ENCODE data around the gene SLC35A4. TPM values are rescaled to one million over a fixed set of nuclear protein-coding genes. Genes with fewer than 3 reads are reported as not detected.
A peak's percentile ranks its signal among the peaks of the same experiment; 100 is the strongest.
"Not testable (repeated sequence)": the region's sequence is repeated elsewhere in the genome, so short reads cannot be mapped to it uniquely, and the experiment has no call there.

The SLC35A4 gene
- total and polyA plus RNA-seq, 7 experiments from 2014 or later: 40.4 to 142 (median 52.7) TPM

DNA sequence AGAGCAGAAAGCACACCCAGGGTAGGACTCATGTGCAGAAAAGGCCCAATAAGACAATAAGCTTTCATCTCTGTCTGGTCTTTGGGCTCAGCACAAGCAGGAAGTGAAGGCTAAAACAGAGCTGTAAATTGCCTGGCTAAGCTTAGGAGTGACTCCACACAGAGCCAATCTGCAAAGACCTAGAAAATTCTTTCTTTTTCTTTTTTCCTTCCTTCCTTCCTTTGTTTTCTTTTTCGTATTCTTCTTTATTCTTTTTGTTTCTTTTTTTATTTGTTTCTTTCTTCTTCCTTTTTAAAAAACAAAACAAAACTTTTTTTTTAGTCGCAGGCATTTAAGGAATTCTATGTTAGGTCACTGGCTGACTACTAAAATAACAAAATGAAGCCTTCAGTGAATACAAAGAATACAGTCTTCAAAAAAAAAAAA is 12.2 kb downstream of the SLC35A4 start:
- intact Hi-C loops (cut with micrococcal nuclease): loop anchor here in 1 of 2 donors (1.0 kb wide), 1 partner anchor 12 kb away; the partner anchor contains the start of genes APBB3 and SLC35A4
- ChIA-PET POLR2A (interaction anchor here (0.6 to 1.7 kb wide), 6 partner anchors 10 to 176 kb away, joined by 3 to 6 read pairs (median 4); partner anchors contain the start of genes ANKHD1, EIF4EBP3, IK and NDUFA2), CTCF (interaction anchor here (1.0 kb wide), 1 partner anchor 29 kb away, joined by 5 read pairs; the partner anchor contains the start of gene EIF4EBP3)
- peak; percentile 70 for ATAC-seq
- Histone ChIP-seq H3K4me1 (ENCODE audit: control insufficient read depth in 2 of 2, insufficient read depth in 2 of 2, low read length in 2 of 2) (no peaks in the 10 kb centered on the region), H3K27me3 (ENCODE audit: control insufficient read depth in 2 of 2, insufficient read depth in 2 of 2, low read length in 2 of 2) (no peaks in the 10 kb centered on the region), H3K4me3 (ENCODE audit: low read length) (no peak overlapping the region), H3K36me3 (ENCODE audit: control insufficient read depth in 2 of 3, insufficient read depth in 3 of 3, low read length in 3 of 3) (no peaks in the 10 kb centered on the region), H3K27ac (ENCODE audit: low read depth, low read length) (no peak overlapping the region), H3K9me3 (ENCODE audit: control insufficient read depth in 2 of 3, low read length in 3 of 3) (no peaks in the 10 kb centered on the region)
- peaks cover 0 to 11% (median 5%) of the 10 kb centered on the region in 5 donors for H3K36me3 Mint-ChIP-seq
- H3K27ac Mint-ChIP-seq: peak overlapping the region in 6 of 9 donors; percentile 2 to 78 (median 63)
- DNase-seq: peak in 3 of 9 donors; percentile 23 to 38 (median 28)
- no peak overlapping the region for H3K4me3 Mint-ChIP-seq
- peaks cover 0 to 14% (median 6%) of the 10 kb centered on the region in 5 donors for H3K27me3 Mint-ChIP-seq
- H3K4me1 Mint-ChIP-seq: peaks cover 3 to 15% (median 14%) of the 10 kb centered on the region in 7 donors
- peaks cover 0 to 2% (median 0%) of the 10 kb centered on the region in 11 donors for H3K9me3 Mint-ChIP-seq

DNA sequence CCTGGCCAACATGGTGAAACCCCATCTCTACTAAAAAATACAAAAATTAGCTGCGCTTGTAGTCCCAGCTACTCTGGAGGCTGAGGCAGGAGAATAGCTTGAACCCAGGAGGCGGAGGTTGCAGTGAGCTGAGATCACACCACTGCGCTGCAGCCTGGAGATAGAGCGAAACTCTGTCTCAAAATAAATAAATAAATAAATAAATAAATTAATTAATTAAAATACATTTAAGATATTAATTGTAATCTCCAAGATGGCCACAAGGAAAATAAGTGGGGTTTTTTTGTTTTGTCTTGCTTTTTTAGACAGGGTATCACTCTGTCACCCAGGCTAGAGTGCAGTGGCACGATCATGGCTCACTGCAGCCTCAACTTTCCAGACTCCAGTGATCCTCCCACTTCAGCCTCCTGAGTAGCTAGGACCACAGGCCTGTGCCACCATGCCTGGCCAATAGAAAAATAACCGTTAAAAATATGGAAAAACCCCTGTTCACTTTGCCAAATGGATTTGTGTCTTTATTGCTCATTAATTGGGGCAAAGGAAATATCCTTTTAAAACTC is 14.6 kb downstream of the SLC35A4 start:
- intact Hi-C loops (cut with micrococcal nuclease); POLR2A ChIA-PET; H3K9me3 ChIP-seq (ENCODE audit: control insufficient read depth in 2 of 3, low read length in 3 of 3); H3K27ac Mint-ChIP-seq; ATAC-seq; H3K27me3 ChIP-seq (ENCODE audit: control insufficient read depth in 2 of 2, insufficient read depth in 2 of 2, low read length in 2 of 2); H3K4me1 ChIP-seq (ENCODE audit: control insufficient read depth in 2 of 2, insufficient read depth in 2 of 2, low read length in 2 of 2); H3K36me3 ChIP-seq (ENCODE audit: control insufficient read depth in 2 of 3, insufficient read depth in 3 of 3, low read length in 3 of 3); H3K36me3 Mint-ChIP-seq; H3K4me3 ChIP-seq (ENCODE audit: low read length); H3K27ac ChIP-seq (ENCODE audit: low read depth, low read length); DNase-seq; H3K4me3 Mint-ChIP-seq: not testable (repeated sequence)
- Mint-ChIP-seq H3K9me3 (peaks cover 0 to 10% (median 5%) of the 10 kb centered on the region in 11 donors), H3K4me1 (peaks cover 3 to 15% (median 14%) of the 10 kb centered on the region in 7 donors), H3K27me3 (peaks cover 0 to 30% (median 6%) of the 10 kb centered on the region in 5 donors)
- CTCF ChIA-PET: interaction anchor here (1.2 kb wide), 1 partner anchor 32 kb away, joined by 4 read pairs; the partner anchor contains the start of gene EIF4EBP3

DNA sequence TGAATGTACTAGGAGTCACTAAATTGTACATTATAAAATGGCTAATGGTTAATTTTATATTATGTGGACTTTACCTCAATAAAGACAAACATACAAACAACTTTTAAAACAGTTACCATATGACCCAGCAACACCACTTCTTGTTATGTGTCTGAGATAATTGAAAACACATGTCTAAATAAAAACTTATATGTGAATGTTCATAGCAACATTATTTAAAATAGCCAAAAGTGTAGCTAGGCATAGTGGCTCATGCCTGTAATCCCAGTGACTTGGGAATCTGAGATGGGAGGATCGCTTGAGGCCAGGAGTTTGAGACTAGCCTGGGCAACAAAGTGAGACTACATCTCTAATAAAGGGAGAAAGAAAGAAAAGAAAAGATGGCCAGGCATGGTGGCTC is 22.9 kb downstream of the SLC35A4 start:
- intact Hi-C loops (cut with micrococcal nuclease): no loop called here
- H3K27me3 ChIP-seq (ENCODE audit: control insufficient read depth in 2 of 2, insufficient read depth in 2 of 2, low read length in 2 of 2): no peaks in the 10 kb centered on the region
- Mint-ChIP-seq H3K4me3 (no peak overlapping the region), H3K9me3 (peaks cover 0 to 10% (median 3%) of the 10 kb centered on the region in 11 donors), H3K4me1 (peaks cover 0 to 2% (median 0%) of the 10 kb centered on the region in 7 donors), H3K27me3 (peaks cover 0 to 26% (median 4%) of the 10 kb centered on the region in 5 donors), H3K36me3 (peaks cover 0 to 3% (median 0%) of the 10 kb centered on the region in 5 donors), H3K27ac (no peak overlapping the region)
- H3K9me3 ChIP-seq (ENCODE audit: control insufficient read depth in 2 of 3, low read length in 3 of 3): no peaks in the 10 kb centered on the region
- POLR2A ChIA-PET: interaction anchor here (0.6 kb wide), 1 partner anchor 87 kb away, joined by 3 read pairs; no protein-coding TSS in a partner anchor
- DNase-seq (no peak), ATAC-seq (no peak)
- H3K4me3 ChIP-seq (ENCODE audit: low read length): no peak overlapping the region
- no peaks in the 10 kb centered on the region for H3K36me3 ChIP-seq (ENCODE audit: control insufficient read depth in 2 of 3, insufficient read depth in 3 of 3, low read length in 3 of 3)
- no peaks in the 10 kb centered on the region for H3K4me1 ChIP-seq (ENCODE audit: control insufficient read depth in 2 of 2, insufficient read depth in 2 of 2, low read length in 2 of 2)
- CTCF ChIA-PET: no interaction called here
- no peak overlapping the region for H3K27ac ChIP-seq (ENCODE audit: low read depth, low read length)

DNA sequence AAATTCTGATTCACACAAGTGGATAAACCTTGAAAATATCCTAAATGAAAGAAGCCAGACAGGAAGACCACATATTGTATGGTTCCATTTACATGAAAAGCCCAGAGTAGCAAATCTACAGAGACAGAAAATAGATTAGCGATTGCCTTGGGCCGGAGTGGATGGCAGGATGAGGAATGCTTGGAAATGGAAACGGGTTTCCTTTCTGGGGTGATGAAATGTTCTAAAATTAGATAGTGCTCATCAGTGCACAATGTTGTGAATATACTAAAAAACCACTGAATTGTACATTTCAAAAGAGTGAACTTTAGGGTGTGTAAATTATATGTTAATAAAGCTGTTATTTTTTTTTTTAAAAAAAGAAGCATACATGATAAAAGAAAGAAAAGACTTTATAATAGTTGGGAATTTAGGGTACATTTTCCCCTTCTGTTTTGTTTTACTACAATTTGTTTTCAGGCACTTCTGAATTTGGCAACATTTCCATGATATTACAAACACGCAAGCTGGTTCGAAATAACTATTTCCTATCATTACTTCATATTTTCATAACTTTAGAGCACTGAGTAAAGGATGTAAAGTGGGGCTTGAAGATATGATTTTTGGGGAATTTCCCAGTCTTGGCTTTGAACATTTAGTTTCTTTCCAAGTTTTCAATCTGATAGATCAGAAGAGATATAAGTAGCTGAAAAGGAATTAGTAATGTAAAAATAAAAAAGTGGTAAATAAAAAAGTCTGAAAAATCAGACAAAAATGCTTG is 23.9 kb downstream of the SLC35A4 start:
- DNase-seq (no peak), ATAC-seq (no peak)
- no peak overlapping the region for H3K4me3 ChIP-seq (ENCODE audit: low read length)
- no peak overlapping the region for H3K27ac ChIP-seq (ENCODE audit: low read depth, low read length)
- POLR2A ChIA-PET: interaction anchor here (0.9 kb wide), 1 partner anchor 24 kb away, joined by 3 read pairs; the partner anchor contains the start of gene APBB3
- H3K4me1 Mint-ChIP-seq: peaks cover 0 to 2% (median 0%) of the 10 kb centered on the region in 7 donors
- no peaks in the 10 kb centered on the region for H3K4me1 ChIP-seq (ENCODE audit: control insufficient read depth in 2 of 2, insufficient read depth in 2 of 2, low read length in 2 of 2)
- intact Hi-C loops (cut with micrococcal nuclease): no loop called here
- no peaks in the 10 kb centered on the region for H3K27me3 ChIP-seq (ENCODE audit: control insufficient read depth in 2 of 2, insufficient read depth in 2 of 2, low read length in 2 of 2)
- no peaks in the 10 kb centered on the region for H3K36me3 ChIP-seq (ENCODE audit: control insufficient read depth in 2 of 3, insufficient read depth in 3 of 3, low read length in 3 of 3)
- peaks cover 0 to 6% (median 0%) of the 10 kb centered on the region in 11 donors for H3K9me3 Mint-ChIP-seq
- H3K9me3 ChIP-seq (ENCODE audit: control insufficient read depth in 2 of 3, low read length in 3 of 3): no peaks in the 10 kb centered on the region
- no peaks in the 10 kb centered on the region for H3K36me3 Mint-ChIP-seq
- no peak overlapping the region for H3K27ac Mint-ChIP-seq
- CTCF ChIA-PET: no interaction called here
- peaks cover 0 to 16% (median 4%) of the 10 kb centered on the region in 5 donors for H3K27me3 Mint-ChIP-seq
- no peak overlapping the region for H3K4me3 Mint-ChIP-seq

DNA sequence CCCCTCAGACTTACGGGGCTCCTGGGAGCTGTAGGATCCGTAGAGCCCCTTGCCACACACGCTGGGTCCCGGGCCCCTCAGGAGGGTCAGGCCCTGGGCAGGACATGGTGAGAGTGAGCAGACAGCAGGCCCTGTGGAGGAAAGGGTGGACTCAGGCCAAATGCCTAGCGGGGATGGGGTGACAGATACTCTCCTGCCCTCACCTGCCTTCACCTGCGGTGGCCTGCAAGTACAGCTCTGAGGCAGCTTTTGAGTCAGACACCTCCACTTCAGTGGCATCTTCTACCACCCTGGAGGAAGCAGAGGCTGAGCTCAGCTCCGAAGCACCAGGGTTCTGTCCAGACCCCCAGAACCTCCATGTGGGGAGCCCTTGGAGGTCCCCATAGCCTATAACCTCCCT is 26.2 kb downstream of the SLC35A4 start:
- H3K27ac ChIP-seq (ENCODE audit: low read depth, low read length): no peak overlapping the region
- POLR2A ChIA-PET: no interaction called here
- intact Hi-C loops (cut with micrococcal nuclease): no loop called here
- DNase-seq (no peak), ATAC-seq (no peak)
- H3K9me3 ChIP-seq (ENCODE audit: control insufficient read depth in 2 of 3, low read length in 3 of 3): no peaks in the 10 kb centered on the region
- no peaks in the 10 kb centered on the region for H3K27me3 ChIP-seq (ENCODE audit: control insufficient read depth in 2 of 2, insufficient read depth in 2 of 2, low read length in 2 of 2)
- Mint-ChIP-seq H3K9me3 (peaks cover 0 to 2% (median 0%) of the 10 kb centered on the region in 11 donors), H3K27ac (peak overlapping the region in 1 of 9 donors; percentile 31), H3K4me1 (peaks cover 0 to 7% (median 0%) of the 10 kb centered on the region in 7 donors), H3K27me3 (peaks cover 0 to 13% (median 0%) of the 10 kb centered on the region in 5 donors), H3K36me3 (no peaks in the 10 kb centered on the region), H3K4me3 (no peak overlapping the region)
- H3K4me3 ChIP-seq (ENCODE audit: low read length): no peak overlapping the region
- no peaks in the 10 kb centered on the region for H3K4me1 ChIP-seq (ENCODE audit: control insufficient read depth in 2 of 2, insufficient read depth in 2 of 2, low read length in 2 of 2)
- CTCF ChIA-PET: no interaction called here
- no peaks in the 10 kb centered on the region for H3K36me3 ChIP-seq (ENCODE audit: control insufficient read depth in 2 of 3, insufficient read depth in 3 of 3, low read length in 3 of 3)

DNA sequence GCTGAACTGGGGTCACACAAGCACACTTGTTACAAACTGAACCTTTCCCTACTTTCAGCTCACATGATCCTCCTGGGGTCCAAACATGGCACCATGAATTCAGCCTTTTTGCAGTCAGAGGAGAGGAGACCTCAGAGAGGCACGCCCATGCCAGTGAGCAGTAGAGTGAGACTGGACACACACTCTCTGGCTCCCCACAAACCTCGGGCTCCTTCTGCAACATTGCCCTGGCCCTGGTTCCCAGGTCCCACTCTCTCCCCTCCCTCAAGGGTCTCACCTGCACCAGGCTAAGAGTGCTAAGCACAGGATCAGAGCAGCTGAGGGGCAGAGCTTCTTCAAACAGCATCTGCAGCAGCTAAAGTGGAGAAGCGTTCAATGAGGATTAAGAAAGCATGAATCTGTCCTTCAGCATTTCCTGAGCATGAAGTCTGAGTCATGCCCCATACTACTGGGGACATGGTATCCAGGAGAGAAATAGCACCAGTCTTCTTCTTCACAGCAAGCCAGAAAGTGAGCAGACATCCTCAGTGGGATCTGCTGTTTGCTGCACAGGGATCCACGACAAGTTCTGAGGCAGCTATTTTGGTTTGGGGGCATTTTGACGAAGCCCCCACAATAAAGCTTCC is 27.2 kb downstream of the SLC35A4 start:
- Histone ChIP-seq H3K9me3 (ENCODE audit: control insufficient read depth in 2 of 3, low read length in 3 of 3) (no peaks in the 10 kb centered on the region), H3K27me3 (ENCODE audit: control insufficient read depth in 2 of 2, insufficient read depth in 2 of 2, low read length in 2 of 2) (no peaks in the 10 kb centered on the region), H3K27ac (ENCODE audit: low read depth, low read length) (no peak overlapping the region), H3K4me1 (ENCODE audit: control insufficient read depth in 2 of 2, insufficient read depth in 2 of 2, low read length in 2 of 2) (no peaks in the 10 kb centered on the region), H3K4me3 (ENCODE audit: low read length) (no peak overlapping the region), H3K36me3 (ENCODE audit: control insufficient read depth in 2 of 3, insufficient read depth in 3 of 3, low read length in 3 of 3) (no peaks in the 10 kb centered on the region)
- DNase-seq: no peak
- ChIA-PET CTCF (no interaction called here), POLR2A (no interaction called here)
- intact Hi-C loops (cut with micrococcal nuclease): no loop called here
- Mint-ChIP-seq H3K27ac (no peak overlapping the region), H3K4me3 (no peak overlapping the region), H3K27me3 (peaks cover 0 to 8% (median 0%) of the 10 kb centered on the region in 5 donors), H3K36me3 (no peaks in the 10 kb centered on the region), H3K9me3 (peaks cover 0 to 2% (median 0%) of the 10 kb centered on the region in 11 donors), H3K4me1 (peaks cover 0 to 7% (median 0%) of the 10 kb centered on the region in 7 donors)
- ATAC-seq: peak; percentile 64
